Right hindlimb (tissue), 1 donor: Measurements from ENCODE around the gene MTOR.
"Not testable (repeated sequence)": the region's sequence is repeated elsewhere in the genome, so short reads cannot be mapped to it uniquely, and the experiment has no call there.

Experiments
- DNase-seq: peaks from one replicate; pipeline ENCODE4 v3.0.0-alpha.2; 2018

Gene MTOR

GRCh38 chr1:11144570-11145256, 117.6 kb downstream of the MTOR start:
- no peak for DNase-seq

- DNase-seq = no peak
These were observed 118.4 kb downstream of the MTOR start for GRCh38 chr1:11143907-11144306.

GRCh38 chr1:11143401-11143800, 119.0 kb downstream of the MTOR start:
- DNase-seq = no peak

DNA sequence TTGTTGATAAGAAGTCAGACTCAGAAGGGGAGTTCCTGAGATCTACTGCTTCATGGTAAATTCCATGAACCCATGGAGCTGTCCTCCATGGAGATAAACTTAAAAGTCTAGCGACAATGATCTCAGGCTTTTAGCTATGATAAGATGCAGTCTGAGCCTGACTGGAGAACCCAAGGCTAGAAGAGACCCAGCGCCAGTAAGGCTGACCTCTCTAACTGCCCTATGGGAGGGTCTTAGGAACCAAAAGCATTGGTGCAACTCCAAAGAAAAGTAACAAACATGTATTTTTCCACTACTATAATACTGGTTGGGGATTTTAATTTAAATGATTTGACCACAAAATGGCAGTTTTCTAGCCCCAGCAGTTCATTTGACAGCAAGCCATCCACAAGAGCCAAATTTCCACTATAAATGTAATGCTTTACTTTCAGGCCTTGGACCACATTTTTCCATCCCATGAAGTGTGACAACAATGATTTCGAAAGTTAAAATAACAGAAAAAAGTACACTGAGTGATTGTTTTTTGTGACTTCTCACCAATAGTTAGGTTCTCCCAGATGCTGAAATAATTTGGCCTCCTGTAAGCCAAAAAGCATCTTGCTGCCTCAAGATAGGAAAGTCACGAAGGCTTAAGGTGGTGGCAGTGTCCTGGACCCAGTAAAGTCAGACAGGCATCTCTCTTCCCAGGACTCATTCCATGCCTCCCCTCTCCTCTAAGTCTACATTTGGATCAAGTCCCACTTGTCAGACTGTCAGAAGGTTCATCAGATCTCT, 119.5 kb downstream of the MTOR start:
- no peak for DNase-seq

- DNase-seq = no peak
These were observed 123.4 kb downstream of the MTOR start for GRCh38 chr1:11138952-11139351.

- DNase-seq = no peak
These were observed 124.3 kb downstream of the MTOR start for GRCh38 chr1:11138029-11138428.

DNA sequence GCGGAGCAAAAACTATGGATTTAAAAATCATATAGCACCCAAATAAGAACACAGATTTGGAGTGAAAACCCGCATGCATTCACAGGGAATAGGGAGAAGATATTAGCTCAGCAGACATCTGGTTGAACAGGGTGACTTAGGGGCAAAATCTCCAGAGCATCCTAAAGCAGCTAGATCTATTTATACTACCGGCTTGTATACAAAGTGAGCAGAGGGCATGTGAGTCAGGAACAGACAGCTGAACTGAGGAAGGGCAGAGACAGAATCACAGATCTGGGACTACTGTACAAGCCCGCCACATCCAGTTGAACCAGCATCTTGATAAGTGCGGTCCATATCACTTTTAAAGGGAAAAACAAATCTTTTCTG, 127.5 kb downstream of the MTOR start:
- DNase-seq = no peak

DNA sequence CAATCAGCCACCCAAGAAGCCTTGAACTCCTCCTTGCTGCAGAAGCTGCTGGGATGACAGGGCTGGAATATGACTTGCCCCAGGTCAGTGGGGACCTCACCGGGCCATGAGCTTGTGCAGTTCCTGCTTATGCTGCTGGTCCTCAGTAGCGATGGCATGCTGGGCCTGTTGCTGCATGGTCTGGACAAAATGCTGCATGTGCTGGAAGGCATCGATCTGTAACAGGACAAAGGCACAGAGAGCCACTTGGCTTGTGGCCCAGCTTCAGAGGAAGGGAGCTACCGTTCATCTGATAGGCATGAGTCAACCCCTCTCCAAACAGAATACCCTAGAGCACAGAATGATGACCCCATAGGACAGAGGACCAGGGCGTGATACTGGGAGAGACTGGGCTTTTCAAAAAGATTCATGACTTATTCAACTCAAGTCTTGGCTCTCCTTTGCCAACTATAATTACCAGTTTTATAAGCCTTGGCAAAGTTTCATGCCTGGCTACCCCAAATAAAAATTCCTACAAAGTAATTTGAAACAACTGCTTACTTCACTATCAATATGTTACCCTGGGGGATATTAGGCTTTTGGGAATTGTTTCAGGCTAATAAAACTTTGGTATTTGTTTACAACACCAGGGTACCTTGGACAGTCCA, 128.0 kb downstream of the MTOR start:
- no peak for DNase-seq

DNA sequence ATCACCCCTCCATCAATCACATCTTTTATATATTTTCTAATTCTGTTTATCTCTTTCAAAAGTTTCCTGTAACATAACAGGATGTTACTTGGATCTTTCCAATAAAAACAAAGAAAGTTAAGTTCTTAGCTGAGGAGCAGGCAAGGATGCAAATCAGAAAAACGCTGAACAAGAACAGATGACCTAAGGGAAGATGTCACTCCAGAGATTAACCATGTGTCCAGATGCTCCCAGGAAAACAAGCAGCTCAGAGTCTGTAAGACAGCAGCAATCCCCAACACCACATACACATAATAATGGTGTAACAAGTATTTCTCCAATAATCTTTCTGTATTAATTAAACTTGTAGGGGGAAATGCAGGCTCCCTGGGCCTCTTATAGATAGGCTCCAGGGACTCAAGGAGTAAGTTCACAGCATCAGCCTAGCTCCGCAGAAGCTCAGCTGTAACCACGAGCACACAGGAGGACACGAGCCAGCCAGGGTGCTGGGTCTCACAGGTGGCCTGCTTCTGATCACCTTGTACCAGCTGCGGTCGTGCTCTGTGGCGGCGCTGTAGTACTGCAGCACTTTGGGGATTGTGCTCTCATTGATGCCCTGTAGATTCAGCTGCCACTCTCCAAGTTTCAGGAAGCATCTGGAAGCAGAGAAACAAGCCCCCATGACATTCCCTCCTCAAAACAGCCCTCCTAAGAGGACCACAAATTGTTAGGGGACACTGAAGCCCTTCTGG, 129.6 kb downstream of the MTOR start:
- DNase-seq = no peak

GRCh38 chr1:11131816-11132215, 130.5 kb downstream of the MTOR start:
- DNase-seq = no peak

DNA sequence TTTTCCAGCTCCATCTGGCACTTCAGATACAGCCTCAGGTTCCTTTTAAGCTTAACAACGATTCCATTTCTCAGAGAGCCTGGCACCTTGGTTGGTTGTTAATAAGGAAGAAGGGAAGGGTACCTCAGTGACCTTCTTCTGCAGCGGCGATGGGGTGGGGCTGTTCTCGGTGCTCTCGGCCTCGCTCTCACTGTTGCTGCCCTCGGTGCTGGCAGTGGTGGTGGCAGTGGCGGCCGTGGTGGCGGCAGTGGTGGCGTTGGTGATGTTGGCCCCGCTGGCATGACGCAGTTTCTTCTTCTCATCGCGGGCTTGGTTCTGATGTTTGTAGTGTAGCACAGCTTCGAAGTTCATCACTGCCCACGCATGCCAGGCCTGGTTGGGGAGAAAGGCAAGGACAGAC, 131.9 kb downstream of the MTOR start:
- DNase-seq = no peak

DNA sequence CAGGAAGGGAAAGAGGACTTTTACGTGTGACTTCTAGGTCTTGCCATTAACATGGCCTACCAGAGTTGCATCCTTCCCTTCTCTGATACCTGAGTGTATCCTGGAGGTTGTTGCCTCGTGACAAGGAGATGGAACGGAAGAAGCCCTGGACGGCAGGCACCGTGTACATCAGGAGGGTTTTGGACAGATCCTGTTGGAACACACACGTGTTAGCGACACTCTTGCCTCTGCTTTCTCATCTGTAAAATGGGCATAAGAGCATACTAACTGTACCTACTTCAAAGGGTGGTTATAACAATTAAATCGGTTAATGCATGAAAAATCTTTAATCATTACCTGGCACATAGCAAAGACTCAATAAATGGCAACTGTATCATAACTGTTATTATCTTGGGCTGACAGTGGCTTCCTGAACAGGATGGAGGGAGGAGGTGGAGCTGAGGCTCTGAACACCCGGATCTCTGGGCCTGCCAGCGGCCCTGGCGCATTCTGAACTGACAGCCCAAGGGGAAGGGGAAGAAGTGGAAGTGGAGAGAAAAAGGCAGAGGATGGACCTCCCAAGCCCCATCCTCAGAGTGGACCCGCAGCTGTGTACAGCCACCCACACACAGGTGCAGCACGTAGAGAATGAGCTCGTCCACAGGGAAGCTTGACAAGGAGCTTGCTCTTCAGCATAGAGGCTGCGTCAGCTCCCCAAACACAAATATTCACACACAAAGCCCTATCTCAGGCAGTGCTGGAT, 132.5 kb downstream of the MTOR start:
- DNase-seq = peak; percentile 62

DNA sequence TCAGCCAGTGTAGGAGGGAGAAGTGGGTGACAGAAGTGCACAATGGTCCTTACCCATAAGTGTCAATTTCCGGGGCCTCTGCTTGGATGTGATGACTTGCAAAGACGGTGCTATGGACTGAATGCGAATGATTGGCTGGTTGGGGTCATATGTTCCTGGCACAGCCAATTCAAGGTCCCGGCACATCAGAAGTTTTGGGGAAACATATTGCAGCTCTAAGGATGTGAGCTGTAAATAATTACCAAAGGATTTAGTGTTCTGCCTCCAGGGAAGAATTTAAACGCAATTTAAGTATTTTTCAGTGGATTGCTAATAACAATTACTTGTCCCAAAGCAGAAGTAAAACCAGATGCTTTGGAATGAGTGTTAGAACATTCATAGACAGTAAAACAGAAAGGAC, 135.8 kb downstream of the MTOR start:
- DNase-seq = no peak

DNA sequence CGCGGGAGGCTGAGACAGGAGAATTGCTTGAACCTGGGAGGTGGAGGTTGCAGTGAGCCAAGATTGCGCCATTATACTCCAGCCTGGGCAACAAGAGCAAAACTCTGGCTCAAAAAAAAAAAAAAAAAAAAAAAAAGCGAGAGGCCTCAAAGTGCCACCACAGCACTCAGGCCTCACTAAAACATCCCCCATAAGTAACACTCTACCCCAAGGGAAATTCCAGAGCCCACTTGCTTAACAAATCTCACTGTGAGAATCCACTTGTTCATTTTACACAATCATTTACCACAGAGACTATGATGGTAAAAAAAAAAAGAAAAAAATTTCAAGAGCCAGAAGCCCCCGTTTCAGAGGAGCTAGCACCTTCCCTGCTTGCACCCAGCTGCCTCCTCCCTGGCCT, 136.4 kb downstream of the MTOR start:
- no peak for DNase-seq

GRCh38 chr1:11124965-11125364, 137.4 kb downstream of the MTOR start:
- DNase-seq = no peak

DNA sequence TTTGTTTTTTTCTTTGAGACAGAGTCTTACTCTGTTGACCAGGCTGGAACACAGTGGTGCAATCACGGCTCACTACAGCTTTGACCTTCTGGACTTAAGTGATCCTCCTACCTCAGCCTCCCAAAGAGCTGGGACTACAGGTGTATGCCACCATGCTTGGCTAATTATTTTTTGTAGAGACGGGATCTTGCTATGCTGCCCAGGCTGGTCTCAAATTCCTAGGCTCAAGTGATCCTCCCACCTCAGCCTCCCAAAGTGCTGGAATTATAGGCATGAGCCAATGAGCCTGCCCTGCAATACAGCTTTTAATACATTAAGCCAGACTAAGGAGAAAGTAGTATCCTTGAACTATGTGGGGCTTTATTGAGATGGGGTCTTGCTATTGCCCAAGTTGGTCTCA, 146.0 kb downstream of the MTOR start:
- no peak for DNase-seq

DNA sequence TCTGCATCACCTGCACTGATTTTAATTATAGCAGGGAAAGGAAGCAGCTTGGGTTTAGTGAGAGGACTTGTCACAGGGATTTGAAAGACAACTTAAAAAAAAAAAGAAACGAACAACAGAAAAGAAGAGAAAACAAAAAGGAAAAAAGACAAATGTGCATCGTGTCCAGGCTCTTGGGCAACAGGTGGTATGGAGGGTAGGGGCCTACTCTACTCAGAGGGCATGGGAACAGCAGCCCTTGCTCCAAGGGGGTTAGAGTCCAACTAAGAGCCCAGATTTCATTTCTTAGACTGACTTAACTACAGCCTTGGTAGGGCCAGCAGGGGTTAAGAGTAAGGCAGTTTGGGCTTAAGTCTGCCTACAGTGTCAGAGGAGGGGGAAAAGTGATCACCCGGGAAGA, 147.4 kb downstream of the MTOR start:
- no peak for DNase-seq

DNA sequence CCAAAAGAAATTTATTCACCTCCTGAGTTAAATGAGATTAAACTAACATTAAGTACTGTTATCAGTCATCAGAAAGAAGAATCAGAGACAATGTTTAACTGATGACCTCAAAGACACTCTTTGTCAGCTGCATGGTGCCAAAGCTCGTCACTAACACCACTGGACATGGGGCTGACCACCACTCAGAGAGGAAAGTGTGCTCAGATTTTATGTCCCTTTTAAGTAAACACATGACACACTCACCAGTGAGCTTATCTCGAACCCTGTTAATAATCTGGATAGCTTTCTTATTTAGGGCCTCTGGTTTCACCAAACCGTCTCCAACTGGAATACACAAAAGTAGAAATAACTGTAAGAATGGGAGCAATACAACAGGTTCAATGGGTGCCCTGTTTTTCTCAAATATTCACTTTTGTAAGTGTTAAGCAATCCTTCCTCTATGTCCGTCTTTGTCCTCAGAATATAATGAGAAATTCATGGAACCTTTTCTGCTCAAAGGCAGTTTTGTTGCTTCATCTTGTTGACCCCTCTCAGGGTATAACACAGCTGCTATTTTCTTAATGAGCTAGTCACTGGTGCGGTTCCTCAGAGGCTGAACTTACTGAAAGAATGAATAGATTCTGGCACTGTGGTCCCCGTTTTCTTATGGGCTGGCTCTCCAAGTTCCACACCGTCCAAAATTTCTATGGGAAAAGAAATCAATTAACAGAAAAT, 153.1 kb downstream of the MTOR start:
- no peak for DNase-seq

GRCh38 chr1:11107599-11107998, 154.8 kb downstream of the MTOR start:
- no peak for DNase-seq

DNA sequence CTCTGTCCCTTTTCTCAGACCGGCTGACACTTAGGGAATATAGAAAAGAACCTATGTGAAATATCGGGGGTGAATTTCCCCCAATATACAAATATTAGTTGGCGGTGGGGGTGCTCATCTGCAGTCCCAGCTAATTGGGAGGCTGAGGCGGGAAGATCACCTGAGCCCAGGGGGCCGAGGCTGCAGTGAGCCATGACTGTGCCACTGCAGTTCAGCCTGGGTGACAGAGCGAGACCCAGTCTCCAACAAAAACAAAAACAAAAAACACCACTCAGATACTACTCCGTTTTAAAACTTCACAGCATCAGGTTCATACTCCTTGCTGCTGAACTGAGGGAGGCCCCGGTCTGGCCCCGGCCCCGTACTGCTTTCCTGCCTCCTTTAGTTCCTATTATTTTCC, 156.8 kb downstream of the MTOR start:
- no peak for DNase-seq

DNA sequence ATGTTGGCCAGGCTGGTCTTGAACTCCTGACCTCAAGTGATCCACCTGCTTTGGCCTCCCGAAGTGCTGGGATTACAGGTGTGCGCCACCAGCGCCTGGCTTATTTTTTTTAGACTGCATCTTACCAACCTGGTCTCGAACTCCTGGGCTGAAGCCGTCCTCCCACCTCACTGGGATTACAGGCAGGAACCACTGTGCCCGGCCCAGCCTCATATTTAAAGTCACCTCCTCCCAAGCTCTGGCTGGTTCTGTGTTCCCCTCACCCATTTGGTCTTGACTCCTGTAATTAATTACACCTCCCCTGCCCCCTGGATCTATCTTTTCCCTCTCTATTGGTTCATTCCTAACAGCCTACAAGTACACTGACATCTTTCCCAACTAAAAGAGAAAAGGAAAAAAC, 161.0 kb downstream of the MTOR start:
- DNase-seq = no peak

- not testable (repeated sequence) for DNase-seq
These were observed 161.5 kb downstream of the MTOR start for GRCh38 chr1:11100806-11101205.
